Spleen (tissue), 7 donors: Measurements from ENCODE around the gene RTTN.

Experiments used
- CTCF ChIP-seq, 11 experiments: fragments of 200-600 bp in 7 of 11; fragments of 450-650 bp in 4 of 11; sonication (generic) in 4 of 11; IDR thresholded peaks in 8 of 11; conservative IDR thresholded peaks in 3 of 11; 1 replicate in 7 of 11; 2 replicates in 4 of 11; pipeline versions ENCODE4 v1.4.0 to v1.8.0; 2016 to 2021; ENCODE audit warnings: antibody characterized with exemption in 11 of 11, inconsistent platforms in 4 of 11, mild to moderate bottlenecking in 1 of 11
- POLR2A ChIP-seq, 3 donors: fragments of 450-650 bp; IDR thresholded peaks; one replicate each; pipeline ENCODE4 v1.5.1; 2017; ENCODE audit warnings: antibody characterized with exemption in 3 of 3, mild to moderate bottlenecking in 1 of 3
- donor health status: DM: no; HTN: no; CAD: no; lungs with moderate emphysema.
- donor health status: DM: no; HTN: no; CAD: no.
- donor health status: DM: no; HTN: no; CAD: no.

- TF ChIP-seq POLR2A (IDR thresholded peaks at IDR 0.05) (no peak), CTCF (IDR thresholded peaks at IDR 0.05 in 8 of 11, conservative IDR thresholded peaks at IDR 0.05 in 3 of 11) (no peak)
Observed at GRCh38 chr18:70135604-70136003, 69.9 kb downstream of the RTTN start.
